ENCODE results near the gene PAXIP1.

Gene PAXIP1

DNA sequence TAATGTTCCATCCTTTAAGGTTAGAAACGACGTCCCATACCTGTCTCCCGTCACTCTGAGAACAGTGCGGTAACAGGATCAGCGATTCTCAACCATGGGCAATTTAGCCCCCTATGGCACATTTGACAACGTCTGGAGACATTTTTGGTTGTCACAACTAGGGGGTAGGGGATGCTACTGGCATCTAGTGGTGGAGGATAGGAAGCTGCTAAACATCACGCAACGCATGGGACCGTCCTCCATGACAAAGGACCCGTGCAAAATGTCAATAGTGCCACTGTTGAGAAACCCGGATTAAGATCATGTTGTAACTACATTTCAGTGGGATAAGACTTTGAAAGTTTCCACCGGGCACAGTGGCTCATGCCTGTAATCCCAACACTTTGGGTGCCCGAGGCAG, 5.0 kb upstream of the PAXIP1 start:
- no peak for DNase-seq (ENCODE audit: low spot score)
- TF ChIP-seq, protein P1, sequence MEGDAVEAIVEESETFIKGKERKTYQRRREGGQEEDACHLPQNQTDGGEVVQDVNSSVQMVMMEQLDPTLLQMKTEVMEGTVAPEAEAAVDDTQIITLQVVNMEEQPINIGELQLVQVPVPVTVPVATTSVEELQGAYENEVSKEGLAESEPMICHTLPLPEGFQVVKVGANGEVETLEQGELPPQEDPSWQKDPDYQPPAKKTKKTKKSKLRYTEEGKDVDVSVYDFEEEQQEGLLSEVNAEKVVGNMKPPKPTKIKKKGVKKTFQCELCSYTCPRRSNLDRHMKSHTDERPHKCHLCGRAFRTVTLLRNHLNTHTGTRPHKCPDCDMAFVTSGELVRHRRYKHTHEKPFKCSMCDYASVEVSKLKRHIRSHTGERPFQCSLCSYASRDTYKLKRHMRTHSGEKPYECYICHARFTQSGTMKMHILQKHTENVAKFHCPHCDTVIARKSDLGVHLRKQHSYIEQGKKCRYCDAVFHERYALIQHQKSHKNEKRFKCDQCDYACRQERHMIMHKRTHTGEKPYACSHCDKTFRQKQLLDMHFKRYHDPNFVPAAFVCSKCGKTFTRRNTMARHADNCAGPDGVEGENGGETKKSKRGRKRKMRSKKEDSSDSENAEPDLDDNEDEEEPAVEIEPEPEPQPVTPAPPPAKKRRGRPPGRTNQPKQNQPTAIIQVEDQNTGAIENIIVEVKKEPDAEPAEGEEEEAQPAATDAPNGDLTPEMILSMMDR (IDR thresholded peaks at IDR 0.05; ENCODE audit: borderline replicate concordance, control extremely low read depth, extremely low read depth, insufficient read depth, missing control alignments), result no peak
- in situ Hi-C loops (cut with MboI; ENCODE audit: low sequenced_read_pairs, unreplicated experiment), result no loop called here

DNA sequence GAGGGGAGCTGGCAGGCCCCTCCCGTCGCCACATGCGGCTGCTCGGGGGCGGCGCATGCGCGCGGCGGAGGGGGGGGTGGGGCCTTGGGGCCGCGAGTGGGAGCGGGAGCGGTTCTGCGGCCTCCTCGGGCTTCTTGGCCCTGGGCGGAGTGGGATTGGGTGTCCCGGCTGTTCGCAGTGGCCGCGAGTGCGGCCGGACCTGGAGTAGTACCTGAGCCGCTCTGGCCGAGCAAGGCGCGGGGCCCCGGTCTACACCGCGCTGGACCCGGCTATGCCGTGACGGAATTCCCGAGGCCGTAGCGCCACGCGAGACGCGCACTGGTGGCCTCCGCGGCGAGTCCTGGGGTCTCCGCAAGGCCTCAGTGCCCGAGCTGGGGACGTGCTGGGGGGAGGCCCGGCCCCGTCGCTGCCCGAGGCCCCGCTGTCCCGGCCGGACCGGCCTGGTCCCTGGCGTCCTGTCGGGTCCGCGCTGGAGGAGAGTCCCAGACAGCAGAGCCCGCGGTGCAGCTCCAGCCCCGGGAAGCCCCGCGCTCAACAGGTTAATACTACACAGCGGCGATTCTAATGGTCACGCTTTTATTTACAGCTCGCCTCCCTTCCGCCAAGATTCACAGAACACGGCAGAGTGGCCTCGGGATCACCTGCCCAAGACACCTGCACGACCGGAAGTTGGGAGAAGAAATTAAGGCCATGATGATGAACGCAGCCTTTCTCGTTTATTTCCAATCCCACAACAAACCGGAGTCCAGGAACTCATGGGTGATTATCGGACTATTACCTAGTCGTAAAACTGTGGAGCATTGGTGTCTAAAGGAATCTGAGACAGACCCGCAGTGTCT, 671 bp upstream of the PAXIP1 start:
- DNase-seq (ENCODE audit: low spot score), result peak; percentile 97
- in situ Hi-C loops (cut with MboI; ENCODE audit: low sequenced_read_pairs, unreplicated experiment), result no loop called here
- TF ChIP-seq, protein P1 (IDR thresholded peaks at IDR 0.05; ENCODE audit: borderline replicate concordance, control extremely low read depth, extremely low read depth, insufficient read depth, missing control alignments), result no peak

DNA sequence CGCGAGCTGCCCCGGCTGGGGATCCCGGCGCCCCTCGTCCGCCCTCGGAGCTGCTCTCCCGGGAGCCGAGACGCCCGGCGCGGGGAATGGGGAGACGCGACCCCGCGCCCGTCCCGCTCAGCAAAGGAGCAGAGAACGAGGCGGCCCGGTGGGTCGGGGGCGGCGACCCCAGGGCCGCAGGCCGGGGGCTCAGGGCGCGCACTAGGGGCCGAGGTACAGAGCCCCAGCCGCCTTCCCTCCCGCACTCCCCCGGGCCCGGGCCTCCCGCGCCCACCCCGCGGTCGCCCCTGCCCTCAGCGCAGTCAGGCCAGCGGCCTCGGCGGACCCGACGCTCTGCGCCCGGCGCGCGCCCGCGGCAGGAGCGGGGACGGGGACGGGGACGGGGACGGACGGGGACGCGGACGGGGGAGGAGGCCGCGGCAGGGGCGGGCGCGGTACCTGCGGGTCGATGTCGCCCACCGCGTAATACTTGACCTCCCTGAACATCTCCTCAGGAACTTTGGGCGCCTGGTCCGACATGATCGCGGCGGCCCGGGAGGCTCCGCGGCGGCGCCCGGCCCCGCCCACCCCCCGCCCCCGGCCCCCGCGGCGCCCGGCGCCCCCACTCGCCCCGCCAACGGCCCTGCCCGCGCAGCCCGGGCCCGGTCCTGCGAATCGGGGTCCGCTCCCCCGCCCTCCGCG, 373 bp downstream of the PAXIP1 start:
- in situ Hi-C loops (cut with MboI; ENCODE audit: low sequenced_read_pairs, unreplicated experiment), result no loop called here
- peak; percentile 69 for DNase-seq (ENCODE audit: low spot score)
- TF ChIP-seq, protein P1 (IDR thresholded peaks at IDR 0.05; ENCODE audit: borderline replicate concordance, control extremely low read depth, extremely low read depth, insufficient read depth, missing control alignments), result no peak

DNA sequence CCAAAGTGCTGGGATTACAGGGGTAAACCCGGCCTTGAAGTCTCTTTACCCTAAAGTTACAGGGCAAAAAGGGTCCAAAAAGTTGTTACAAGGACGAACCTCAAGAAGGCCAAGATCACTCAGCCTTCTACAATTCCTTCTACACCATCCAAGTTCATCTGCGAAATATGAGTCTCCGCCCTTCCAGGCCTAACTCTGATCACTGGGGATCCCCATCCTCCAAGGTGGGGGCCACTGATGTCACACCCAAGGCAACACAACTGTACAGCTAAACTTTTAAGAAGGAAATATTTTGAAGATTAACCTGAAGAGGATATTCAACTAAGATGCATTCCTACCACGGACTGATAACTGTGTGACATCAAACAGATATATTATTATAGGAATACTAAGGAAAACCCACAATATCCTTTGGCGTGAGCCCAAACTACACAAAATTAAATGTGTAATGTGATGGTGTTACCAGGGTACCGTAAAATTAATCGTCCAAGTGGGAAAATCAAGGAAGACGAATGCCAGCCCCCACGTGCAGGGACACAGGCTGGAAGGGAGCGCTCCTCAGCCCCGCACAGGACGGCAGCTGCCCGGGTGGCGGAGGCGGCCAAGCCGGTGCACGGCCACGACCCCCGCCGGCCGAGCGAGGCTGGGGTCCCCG, 1.0 kb downstream of the PAXIP1 start:
- in situ Hi-C loops (cut with MboI; ENCODE audit: low sequenced_read_pairs, unreplicated experiment), result no loop called here
- TF ChIP-seq, protein P1 (IDR thresholded peaks at IDR 0.05; ENCODE audit: borderline replicate concordance, control extremely low read depth, extremely low read depth, insufficient read depth, missing control alignments), result no peak
- peak; percentile 47 for DNase-seq (ENCODE audit: low spot score)

DNA sequence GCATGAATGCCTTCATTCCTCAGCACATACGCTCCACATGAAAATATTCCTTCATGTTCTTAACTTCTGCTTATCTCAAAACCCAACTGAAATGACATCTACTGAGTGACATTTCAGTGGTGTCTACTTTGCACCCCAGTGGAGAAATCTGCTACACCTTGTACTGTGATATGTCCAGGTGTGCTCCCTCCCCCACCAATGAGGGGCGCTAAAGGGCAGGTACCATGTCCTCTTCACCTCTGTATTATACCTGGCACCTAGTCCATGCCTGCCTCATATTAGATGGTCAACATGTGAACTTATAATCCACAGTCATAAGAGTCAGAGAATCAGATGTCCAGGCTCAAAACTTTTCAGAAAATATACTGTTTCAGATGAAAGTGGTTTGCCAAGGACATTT, 2.1 kb downstream of the PAXIP1 start:
- TF ChIP-seq, protein P1 (IDR thresholded peaks at IDR 0.05; ENCODE audit: borderline replicate concordance, control extremely low read depth, extremely low read depth, insufficient read depth, missing control alignments), result no peak
- in situ Hi-C loops (cut with MboI; ENCODE audit: low sequenced_read_pairs, unreplicated experiment), result no loop called here
- no peak for DNase-seq (ENCODE audit: low spot score)

DNA sequence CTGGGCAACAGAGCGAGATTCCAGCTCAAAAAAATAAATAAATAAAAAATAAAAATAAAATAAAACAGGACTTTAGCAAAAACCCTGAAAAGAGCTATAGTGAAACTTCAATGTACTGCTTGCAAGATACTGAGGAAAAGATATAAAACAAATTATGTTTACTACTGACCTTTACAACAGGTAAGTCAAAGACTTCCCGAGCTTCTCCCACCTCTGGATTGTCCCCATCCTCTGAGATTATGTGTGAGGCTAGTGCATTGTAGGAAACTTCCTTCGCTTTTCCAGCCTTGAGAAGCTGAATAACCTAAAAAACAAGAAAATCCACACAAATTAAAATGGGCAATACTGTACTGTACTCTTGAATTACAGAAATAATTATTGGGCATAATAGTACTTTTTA, 4.4 kb downstream of the PAXIP1 start:
- TF ChIP-seq, protein P1 (IDR thresholded peaks at IDR 0.05; ENCODE audit: borderline replicate concordance, control extremely low read depth, extremely low read depth, insufficient read depth, missing control alignments), result no peak
- DNase-seq (ENCODE audit: low spot score), result no peak
- in situ Hi-C loops (cut with MboI; ENCODE audit: low sequenced_read_pairs, unreplicated experiment), result no loop called here

Measured in GM13976 (cell line).